ENCODE results near the gene EEPD1. TPM values are rescaled to one million over a fixed set of nuclear protein-coding genes. Genes with fewer than 3 reads are reported as not detected.

Gene EEPD1
- total RNA-seq, 1 donor from 2014 or later, result 18.0 TPM

- TF ChIP-seq CTCF (IDR thresholded peaks at IDR 0.05; ENCODE audit: unreplicated experiment), result no peak
- peaks cover 3% of the 10 kb centered on the region for H3K36me3 Mint-ChIP-seq
- H3K27ac Mint-ChIP-seq, result peak overlapping the region; percentile 26
Observed at GRCh38 chr7:36217961-36218284, 64.9 kb downstream of the EEPD1 start.

GRCh38 chr7:36219429-36219828 is 66.4 kb downstream of the EEPD1 start:
- TF ChIP-seq CTCF (IDR thresholded peaks at IDR 0.05; ENCODE audit: unreplicated experiment), result no peak
- Mint-ChIP-seq H3K4me1 (peaks cover 39% of the 10 kb centered on the region), H3K27me3 (ENCODE audit: low read depth) (no peaks in the 10 kb centered on the region)

More at GRCh38 chr7:36217961-36218284, 64.9 kb downstream of the EEPD1 start:
- H3K27me3 Mint-ChIP-seq (ENCODE audit: low read depth), result no peaks in the 10 kb centered on the region
- peaks cover 41% of the 10 kb centered on the region for H3K4me1 Mint-ChIP-seq
- DNase-seq (ENCODE audit: low spot score in 2 of 2, unreplicated experiment in 2 of 2), result no peak
- H3K4me3 Mint-ChIP-seq, result no peak overlapping the region
- peaks cover 3% of the 10 kb centered on the region for H3K9me3 Mint-ChIP-seq

GRCh38 chr7:36223851-36224250 is 70.8 kb downstream of the EEPD1 start:
- Mint-ChIP-seq H3K9me3 (no peaks in the 10 kb centered on the region), H3K4me1 (peaks cover 30% of the 10 kb centered on the region), H3K4me3 (no peak overlapping the region), H3K27ac (no peak overlapping the region), H3K27me3 (ENCODE audit: low read depth) (no peaks in the 10 kb centered on the region), H3K36me3 (no peaks in the 10 kb centered on the region)
- DNase-seq (ENCODE audit: low spot score in 2 of 2, unreplicated experiment in 2 of 2), result no peak
- TF ChIP-seq CTCF (IDR thresholded peaks at IDR 0.05; ENCODE audit: unreplicated experiment), result no peak

More at GRCh38 chr7:36219429-36219828, 66.4 kb downstream of the EEPD1 start:
- no peak overlapping the region for H3K4me3 Mint-ChIP-seq
- H3K36me3 Mint-ChIP-seq, result peaks cover 3% of the 10 kb centered on the region
- no peaks in the 10 kb centered on the region for H3K9me3 Mint-ChIP-seq
- DNase-seq (ENCODE audit: low spot score in 2 of 2, unreplicated experiment in 2 of 2), result no peak
- no peak overlapping the region for H3K27ac Mint-ChIP-seq

GRCh38 chr7:36224934-36225858 is 72.1 kb downstream of the EEPD1 start:
- Mint-ChIP-seq H3K4me3 (no peak overlapping the region), H3K4me1 (peaks cover 30% of the 10 kb centered on the region), H3K36me3 (no peaks in the 10 kb centered on the region), H3K9me3 (no peaks in the 10 kb centered on the region), H3K27me3 (ENCODE audit: low read depth) (no peaks in the 10 kb centered on the region), H3K27ac (peak overlapping the region; percentile 18)
- no peak for TF ChIP-seq CTCF (IDR thresholded peaks at IDR 0.05; ENCODE audit: unreplicated experiment)
- no peak for DNase-seq (ENCODE audit: low spot score in 2 of 2, unreplicated experiment in 2 of 2)

- no peaks in the 10 kb centered on the region for H3K9me3 Mint-ChIP-seq
- no peak for TF ChIP-seq CTCF (IDR thresholded peaks at IDR 0.05; ENCODE audit: unreplicated experiment)
- H3K4me1 Mint-ChIP-seq, result peaks cover 31% of the 10 kb centered on the region
- no peaks in the 10 kb centered on the region for H3K36me3 Mint-ChIP-seq
- peak overlapping the region; percentile 28 for H3K27ac Mint-ChIP-seq
- H3K27me3 Mint-ChIP-seq (ENCODE audit: low read depth), result no peaks in the 10 kb centered on the region
- no peak overlapping the region for H3K4me3 Mint-ChIP-seq
- DNase-seq (ENCODE audit: low spot score in 2 of 2, unreplicated experiment in 2 of 2), result no peak
Observed at GRCh38 chr7:36226151-36226550, 73.1 kb downstream of the EEPD1 start.

Data from mesothelial cell of epicardium (in vitro differentiated cells).